HG03045 (cell line): ENCODE data around the gene ACVRL1.

ENCODE experiments used
- ATAC-seq: cut with Tn5 transposase; IDR thresholded peaks from one replicate; pipeline ENCODE4 v1.9.1; 2021; ENCODE audit warnings: mild to moderate bottlenecking, moderate library complexity; ENCODE audit not compliant: unreplicated experiment

ACVRL1 gene

DNA sequence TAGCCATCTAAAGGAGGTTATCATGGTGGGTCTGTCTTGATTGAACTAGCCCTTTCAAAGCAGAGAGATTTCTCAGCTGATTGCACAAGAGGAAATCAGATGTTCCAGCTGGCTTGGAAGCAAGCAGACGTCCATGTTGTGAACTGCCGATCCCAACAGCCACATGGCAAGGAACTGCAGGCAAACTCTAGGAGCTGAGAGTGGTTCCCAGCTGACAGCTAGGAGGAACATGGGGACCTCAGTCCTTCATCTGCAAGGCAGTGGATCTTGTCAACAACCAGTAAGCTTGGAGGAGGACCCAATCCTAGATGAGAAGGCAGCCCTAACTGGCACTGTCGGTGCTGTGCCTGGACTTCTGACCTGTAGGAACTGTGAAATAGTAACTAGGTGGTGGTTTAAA is 51.9 kb downstream of the ACVRL1 start:
- no peak for ATAC-seq

DNA sequence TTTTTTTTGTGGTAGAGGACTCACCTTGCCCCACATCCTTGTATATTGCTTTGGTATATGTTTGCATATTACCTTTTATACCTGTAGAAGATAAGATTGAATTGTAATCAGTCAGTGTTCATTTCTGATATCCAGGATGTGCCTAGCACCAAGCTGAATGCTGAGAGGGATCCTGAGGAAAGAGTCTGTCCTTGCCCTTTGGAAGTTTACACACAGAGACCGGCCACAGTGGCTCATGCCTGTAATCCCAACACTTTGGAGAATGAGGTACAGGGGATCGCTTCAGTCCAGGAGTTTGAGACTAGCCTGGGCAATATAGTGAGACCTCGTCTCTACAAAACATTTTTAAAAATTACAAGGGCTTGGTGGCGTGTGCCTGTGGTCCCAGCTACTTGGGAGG is 52.6 kb downstream of the ACVRL1 start:
- ATAC-seq, result no peak

DNA sequence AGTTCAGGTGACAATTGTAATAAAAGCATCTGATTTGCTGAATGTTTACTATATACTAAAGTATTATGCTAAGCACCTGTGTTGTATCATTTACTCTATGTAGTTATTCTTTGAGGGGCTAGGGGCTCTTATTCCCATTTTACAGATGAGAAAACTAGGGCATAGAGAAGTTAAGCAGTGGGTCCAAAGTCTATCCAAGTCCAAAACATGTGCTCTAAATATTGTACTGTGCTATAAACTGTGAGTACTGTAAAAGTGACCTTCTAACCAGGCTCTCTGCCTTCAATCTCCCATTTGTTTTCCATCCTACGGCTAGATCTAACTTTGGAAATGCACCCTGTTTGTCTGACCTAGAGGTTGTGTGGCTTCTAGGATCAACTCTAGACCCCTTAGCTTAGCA is 53.2 kb downstream of the ACVRL1 start:
- no peak for ATAC-seq

DNA sequence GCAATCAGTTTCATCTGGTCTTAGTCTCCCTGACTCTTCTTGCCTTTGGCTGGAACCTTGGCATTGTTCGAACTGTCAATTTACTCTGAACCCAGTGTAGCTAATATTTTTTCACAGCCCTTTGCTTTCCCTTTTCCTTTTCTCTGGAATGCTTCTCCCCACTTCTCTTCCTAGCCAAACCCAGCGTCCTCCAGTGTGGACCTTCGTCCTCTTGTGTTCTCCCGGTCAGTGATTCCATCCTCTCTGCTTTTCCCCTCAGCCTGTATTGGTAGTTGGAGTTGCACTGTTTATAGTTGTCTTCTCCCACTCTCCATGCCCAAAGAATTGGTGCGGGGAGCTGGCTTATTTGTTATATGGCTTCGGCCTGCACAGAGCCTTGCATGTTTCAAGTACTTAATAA is 53.6 kb downstream of the ACVRL1 start:
- ATAC-seq, result no peak

DNA sequence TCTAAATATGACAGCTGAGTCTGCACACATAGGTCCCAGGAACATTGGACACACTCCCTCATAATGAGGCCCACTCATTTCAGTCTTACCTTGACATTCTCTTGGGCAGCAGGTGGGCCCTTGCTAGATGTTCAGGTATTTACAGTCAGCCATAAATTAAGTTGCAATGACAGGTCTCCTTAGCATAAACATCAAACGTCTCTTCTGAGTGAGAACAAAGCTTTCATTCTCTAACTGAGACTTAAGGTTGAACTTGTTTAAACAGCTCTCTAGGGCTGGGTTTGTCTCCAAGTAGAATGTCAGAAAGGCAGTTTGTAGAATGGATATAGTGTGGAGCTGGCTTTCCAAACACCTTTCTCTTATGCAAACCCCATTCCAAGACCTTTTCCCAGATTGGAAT is 54.5 kb downstream of the ACVRL1 start:
- no peak for ATAC-seq

DNA sequence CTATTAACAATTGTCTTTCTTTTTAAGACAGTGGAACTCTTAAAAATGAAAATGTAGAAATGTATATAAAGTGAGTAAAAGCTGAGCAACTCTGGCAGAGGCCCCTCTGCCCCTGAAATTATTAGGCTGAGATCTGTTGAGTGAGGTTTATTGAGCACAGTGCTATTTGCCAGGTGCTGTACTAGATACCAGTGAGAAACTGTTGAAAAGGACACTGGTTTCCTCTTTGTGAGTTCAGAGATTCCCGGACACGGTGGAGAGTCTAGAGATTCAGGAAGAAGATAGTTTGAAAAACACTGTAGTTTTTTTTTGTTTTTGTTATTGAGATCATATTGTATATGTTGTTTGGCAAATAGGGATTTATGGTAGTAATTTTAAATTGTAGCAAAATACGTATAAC is 55.4 kb downstream of the ACVRL1 start:
- no peak for ATAC-seq

DNA sequence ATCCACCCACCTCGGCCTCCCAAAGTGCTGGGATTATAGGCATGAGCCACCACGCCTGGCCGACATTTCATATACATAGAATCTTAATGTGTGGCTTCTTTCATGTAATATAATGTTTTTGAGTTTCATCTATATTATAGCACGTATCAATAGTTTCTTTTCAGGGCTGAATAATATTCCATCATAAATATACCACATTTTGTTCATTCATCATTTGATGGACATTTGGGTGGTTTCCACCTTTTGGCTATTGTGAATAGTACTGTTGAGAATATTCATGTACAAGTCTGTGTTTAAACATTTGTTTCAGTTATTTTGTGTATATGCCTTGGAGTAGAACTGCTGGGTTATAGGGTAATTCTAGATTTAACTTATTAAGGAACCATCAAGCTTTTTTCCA is 56.2 kb downstream of the ACVRL1 start:
- no peak for ATAC-seq

DNA sequence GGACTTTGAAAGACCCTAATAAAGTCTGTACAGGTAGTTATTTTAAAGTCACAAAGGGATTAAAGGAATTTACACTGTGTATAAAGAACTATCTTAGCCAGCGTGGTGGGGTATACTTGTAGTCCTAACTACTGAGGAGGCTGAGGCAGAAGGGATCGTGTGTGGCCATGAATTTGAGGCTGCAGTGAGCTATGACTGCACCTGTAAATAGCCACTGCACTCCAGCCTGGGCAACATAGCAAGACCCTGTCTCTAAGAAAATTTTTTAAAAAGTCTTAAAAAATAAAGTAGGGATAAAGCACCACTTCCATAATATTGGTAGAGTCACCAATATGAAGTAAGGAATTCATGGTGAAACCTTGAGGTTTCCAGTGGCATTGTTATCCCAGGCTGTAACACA is 62.3 kb downstream of the ACVRL1 start:
- no peak for ATAC-seq

DNA sequence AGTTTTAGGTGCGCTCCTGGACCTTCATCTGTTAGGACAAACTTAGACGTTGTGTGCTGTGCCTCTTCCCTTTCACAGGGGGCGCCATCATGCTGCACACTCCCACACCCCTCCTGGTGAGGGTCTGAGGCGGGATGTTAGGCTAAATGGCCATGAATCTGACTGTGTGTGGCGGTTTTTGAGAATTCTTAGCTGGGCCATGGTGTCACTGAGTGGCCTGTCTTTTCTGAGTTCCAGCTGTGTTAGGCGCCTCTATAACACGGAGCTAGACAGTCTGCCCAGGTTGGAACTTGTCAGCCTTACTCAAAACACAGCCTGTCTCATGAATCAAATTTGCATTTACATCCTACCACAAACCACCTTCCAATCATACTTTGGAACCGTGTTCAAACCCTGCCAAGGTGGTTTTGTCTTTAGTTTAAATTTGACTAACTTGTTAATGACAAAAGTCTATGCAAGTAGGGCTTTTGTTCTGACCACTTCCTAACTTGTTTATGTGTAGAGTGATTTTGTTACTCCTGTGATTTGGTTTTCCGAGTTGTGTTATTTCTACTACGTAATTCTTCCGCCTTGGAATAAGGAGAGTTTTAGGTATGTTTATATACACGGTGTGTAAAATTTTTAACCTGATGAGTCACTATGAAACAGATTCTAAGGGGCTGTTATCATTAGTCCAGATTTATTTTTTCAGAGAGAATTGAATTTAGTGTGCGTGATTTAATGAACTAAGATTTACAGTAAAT is 63.8 kb downstream of the ACVRL1 start:
- ATAC-seq, result peak; percentile 85

DNA sequence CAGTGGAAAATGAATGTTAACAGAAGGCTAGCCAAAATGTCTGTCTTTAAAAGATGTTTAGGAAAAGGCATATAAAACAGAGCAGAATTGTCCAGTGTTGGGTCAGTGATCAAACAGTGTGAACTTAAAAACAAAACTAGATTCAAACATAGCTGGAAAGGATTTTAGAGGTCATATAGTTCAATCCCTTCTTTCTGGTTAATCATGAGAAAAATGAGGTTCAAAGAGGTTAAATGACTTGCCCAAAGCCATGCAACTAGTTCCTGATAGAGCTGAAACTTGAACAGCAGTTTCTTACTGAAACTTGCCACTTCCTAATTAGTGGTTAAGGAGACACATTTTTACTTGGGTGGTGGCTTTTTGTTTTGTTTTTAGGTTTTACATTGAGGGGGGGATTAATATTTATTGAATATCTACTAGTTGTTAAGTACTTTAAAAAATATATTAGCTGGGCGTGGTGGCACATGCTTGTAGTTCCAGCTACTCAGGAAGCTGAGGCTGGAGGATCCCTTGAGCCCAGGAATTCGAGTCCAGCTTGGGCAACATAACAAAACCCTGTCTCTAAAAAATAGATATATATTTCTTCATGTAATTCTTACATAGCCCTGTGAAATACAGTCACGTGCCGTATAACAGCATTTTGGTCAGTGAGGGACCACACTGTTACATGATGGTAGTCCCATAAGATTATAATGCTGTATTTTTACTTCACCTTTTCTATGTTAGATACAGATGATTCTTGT is 64.5 kb downstream of the ACVRL1 start:
- ATAC-seq, result no peak

DNA sequence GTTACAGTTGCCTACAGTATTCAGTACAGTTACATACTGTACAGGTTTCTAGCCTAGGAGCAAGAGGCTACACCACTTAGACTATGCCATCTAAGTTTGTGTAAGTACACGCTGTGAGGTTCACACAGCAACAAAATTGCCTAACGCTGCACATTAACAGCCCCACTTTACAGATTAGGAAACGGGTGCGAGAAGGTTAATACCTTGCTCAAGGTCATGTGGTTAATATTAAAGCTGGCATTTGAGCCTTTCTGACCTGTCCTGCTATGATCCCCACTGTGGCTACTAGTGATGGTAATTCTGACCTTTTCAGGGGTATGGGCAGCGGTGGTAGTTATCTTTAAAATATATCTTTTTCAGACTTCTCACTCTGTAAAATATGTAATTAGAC is 65.1 kb downstream of the ACVRL1 start:
- no peak for ATAC-seq

DNA sequence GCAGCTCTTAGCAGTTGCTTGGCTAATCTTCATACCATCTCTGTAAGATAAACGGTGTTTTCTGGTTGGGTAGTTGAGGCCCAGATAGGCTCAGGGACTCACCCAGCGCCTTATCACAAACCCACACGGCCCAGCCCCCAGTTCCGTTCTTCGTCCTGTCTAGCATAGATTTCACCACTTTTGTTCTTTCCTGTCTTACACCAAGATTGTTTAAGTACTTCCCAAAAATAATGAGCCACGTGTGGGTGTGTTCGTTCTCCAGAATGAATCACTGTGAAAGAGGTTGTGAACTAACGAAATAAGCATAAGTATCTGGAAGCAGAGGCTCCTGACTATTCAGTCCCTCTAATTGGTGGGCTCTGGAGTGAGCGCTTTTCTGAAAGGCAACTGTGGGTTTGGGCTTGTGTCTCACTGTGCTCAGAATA is 65.6 kb downstream of the ACVRL1 start:
- no peak for ATAC-seq
